ENCODE data around the gene BABAM1.

- TF ChIP-seq POLR2A (IDR thresholded peaks at IDR 0.05) (no peak), CTCF (IDR thresholded peaks at IDR 0.05) (no peak)
Observed at GRCh38 chr19:17314007-17314593, 46.9 kb downstream of the BABAM1 start.

Measured in vagina (tissue), 2 donors.